Measurements from ENCODE around the gene STMN3.
"Not testable (repeated sequence)": the region's sequence is repeated elsewhere in the genome, so short reads cannot be mapped to it uniquely, and the experiment has no call there.

STMN3 gene

DNA sequence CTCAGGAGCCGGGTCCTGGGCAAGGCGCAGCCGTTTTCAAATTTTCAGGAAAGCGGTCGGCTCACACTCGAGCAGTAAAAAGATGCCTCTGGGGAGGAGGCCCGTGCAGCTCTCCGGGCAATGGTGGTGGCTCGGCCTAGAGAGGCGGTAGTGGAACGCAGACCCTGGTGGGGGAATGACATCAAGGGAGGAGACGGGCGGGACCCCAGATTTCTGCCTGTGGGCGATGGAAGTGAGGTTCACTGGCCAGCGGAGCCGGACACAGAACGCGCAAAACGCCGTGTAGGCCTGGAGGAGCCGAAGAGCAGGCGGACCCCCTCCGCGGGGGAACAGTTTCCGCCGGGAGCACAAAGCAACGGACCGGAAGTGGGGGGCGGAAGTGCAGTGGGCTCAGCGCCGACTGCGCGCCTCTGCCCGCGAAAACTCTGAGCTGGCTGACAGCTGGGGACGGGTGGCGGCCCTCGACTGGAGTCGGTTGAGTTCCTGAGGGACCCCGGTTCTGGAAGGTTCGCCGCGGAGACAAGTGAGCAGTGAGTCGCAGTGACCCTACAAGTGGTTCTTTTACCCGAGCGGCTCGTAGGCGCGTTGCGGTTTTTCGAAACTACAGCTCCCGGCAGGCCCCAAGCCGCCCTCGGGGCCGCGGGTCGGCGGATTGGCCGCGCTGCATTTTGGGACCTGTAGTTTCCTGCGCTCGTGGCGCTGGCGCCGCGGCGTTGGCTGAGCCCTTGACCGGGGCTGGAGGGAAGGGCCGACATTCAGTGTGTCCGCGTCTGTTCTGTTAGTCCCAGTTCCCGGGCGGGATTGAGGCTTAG lies 4.9 kb upstream of the STMN3 start, which contains the start of gene RTEL1:
RTEL1 (plus strand) TSS at position 376 of the 812 bp plus-strand sequence. CDS start 1,091 bp downstream, outside the sequence.
- DNase-seq (ENCODE audit: low read depth in 3 of 3, low spot score in 1 of 3) = peak; percentile 57 to 92 (median 80)

DNA sequence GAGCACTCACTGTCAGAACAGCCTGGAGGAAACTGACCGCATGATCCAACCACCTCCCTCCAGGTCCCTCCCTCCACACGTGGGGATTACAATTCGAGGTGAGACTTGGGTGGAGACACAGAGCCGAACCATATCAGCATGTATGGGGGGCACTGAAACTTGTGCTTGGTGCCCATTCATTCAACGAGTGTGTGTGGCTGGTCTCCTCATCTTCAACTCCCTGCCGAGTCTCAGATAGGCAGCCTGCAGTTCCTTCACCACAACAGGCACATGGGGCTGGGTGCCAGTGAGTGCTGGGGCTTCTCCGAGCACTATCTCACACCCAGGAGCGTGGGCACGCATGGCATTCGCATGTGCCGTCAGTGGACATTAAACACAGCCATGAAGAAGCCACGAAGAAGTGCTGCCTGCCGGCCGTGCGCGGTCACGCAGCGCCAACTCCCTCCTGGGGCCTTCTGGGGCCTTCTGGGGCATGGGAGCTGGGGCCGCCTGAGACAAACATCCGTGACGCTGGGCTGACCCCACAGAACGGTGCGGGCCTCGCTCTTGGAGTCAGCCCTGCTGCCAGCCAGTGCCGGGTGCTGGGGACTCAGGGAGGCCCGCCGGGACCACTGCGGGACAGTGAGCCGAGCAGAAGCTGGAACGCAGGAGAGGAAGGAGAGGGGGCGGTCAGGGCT lies 4.2 kb upstream of the STMN3 start:
- DNase-seq (ENCODE audit: low read depth in 3 of 3, low spot score in 1 of 3) = no peak

DNA sequence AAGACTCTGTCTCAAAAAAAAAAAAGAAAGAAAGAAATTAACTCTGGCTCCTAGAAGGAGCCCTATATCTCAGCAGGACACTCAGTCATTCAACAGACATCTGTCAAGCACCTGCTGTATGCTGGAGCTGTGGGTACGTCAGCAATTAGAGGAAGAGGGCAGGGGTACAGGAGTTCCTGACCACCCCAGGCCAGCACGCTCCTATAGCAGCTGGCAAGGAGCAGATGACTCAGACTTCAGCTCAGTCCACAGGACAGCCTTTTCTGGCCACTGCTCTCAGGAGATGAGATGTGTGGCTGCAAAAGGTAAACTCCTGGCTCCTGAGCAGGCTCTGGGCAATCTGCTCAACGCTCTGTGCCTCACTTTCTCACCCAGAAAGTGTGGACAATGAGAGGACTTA lies 3.2 kb upstream of the STMN3 start:
- DNase-seq (ENCODE audit: low read depth in 3 of 3, low spot score in 1 of 3) = no peak

DNA sequence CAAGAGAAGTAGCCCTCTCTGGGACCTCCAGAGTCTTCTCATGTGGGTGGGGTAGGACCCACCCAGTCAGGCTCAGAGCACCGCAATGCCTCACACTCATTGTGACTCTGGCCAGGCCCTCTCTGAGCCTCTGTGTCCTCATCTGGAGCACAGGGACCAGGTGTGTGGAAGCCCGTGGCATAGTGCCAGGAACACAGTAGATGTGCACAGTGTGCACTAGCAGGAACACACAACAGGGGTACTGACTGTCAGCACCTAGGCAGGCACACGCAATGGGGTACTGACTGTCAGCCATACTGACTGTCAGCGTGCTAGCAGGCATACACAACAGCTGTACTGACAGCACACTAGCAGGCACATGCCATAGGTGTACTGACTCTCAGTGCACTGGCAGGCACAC lies 2.0 kb upstream of the STMN3 start:
- no peak for DNase-seq (ENCODE audit: low read depth in 3 of 3, low spot score in 1 of 3)

DNA sequence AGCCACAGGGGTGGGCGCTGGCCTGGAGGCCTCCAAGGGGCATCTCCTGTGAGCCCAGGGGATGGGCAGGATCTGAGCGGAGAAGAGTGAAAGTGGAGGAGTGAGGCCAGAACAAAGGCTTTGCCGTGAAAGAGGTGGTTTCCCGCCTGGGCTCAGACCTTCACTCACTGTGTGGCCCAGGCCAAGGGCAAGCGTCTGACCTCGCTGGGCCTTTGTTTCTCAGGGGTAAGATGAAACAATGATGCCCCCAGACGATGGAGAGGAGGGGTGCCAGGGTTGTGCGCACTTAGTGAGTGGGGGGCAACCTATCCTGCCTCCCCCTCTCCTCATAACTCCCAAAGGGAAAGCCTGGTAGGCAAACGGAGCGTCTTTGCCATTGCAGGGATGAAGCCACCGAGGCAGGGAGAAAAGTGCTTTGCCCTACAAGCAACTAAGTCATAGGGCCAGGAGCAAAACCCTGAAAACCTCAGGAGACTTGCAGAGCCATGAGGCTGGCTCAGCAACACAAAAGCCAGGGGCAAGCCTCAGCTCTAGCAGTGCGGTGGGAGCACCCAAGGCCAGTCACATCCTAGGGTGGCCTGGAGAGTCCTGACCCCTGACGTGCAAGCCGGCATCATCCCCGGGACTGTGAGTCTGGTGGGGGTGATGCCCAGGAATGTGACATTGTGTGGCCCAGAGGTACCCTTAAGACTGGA lies 897 bp upstream of the STMN3 start:
- DNase-seq (ENCODE audit: low read depth in 3 of 3, low spot score in 1 of 3) = no peak

DNA sequence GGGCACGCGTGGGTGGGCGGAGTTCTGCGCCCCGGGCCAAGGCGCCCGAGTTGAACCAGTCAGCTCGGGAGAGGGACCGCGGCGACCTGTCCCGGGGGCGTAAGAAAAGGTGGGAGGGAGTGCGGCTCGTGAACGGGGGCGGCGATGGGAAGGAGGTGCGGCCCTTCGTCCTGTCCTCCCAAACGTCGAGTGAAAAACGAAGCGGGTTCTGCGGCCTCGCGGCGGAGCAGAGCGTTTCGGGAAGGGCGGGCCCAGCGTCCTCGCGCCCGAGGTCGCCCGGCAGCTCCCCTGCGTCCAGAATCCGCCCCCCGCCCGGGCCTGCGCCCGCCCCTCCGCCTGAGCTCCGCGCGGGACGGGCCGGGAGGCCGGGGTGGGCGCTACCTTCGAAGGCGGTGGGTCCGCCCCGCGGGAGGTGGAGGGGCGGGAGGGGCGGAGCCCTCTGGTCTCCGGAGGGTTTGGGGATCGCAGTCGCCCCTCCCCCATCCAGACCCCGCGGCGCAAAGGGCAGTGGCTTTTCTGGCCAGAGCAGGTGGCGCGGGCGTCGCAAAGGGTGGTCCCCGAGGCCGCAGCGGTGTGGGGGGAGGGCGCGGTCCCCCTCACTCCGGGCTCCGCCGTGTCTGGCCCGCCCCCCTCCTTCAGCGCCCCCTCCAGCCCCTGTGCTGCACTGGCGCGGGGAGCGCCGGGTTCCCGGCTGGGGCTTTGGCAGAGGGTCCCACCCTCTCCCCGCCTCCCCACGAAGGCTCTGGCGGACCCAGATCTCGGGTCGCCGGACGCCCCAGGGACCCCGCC lies 838 bp downstream of the STMN3 start:
- DNase-seq (ENCODE audit: low read depth in 3 of 3, low spot score in 1 of 3) = no peak

DNA sequence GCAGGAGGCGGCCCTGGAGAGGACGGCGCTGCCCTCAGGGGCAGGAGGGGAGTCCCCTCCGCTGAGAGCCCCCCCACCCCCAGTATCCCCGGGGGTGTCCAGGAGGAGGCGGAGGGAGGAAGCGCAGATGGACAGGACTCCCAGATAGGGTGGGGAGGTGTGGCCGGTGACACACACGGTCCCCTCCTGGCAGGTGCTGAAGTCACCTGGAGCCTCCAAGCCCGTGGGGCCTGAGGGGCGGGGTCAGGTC lies 1.4 kb downstream of the STMN3 start:
- no peak for DNase-seq (ENCODE audit: low read depth in 3 of 3, low spot score in 1 of 3)

DNA sequence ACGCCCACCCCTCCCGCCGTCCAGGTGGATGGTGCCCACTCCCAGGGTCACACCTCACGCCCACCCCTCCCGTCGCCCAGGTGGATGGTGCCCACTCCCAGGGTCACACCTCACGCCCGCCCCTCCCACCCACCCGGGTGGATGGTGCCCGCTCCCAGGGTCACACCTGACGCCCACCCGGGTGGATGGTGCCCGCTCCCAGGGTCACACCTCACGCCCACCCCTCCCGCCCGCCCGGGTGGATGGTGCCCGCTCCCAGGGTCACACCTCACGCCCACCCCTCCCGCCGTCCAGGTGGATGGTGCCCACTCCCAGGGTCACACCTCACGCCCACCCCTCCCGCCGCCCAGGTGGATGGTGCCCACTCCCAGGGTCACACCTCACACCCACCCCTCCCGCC lies 2.7 kb downstream of the STMN3 start:
- not testable (repeated sequence) for DNase-seq (ENCODE audit: low read depth in 3 of 3, low spot score in 1 of 3)

DNA sequence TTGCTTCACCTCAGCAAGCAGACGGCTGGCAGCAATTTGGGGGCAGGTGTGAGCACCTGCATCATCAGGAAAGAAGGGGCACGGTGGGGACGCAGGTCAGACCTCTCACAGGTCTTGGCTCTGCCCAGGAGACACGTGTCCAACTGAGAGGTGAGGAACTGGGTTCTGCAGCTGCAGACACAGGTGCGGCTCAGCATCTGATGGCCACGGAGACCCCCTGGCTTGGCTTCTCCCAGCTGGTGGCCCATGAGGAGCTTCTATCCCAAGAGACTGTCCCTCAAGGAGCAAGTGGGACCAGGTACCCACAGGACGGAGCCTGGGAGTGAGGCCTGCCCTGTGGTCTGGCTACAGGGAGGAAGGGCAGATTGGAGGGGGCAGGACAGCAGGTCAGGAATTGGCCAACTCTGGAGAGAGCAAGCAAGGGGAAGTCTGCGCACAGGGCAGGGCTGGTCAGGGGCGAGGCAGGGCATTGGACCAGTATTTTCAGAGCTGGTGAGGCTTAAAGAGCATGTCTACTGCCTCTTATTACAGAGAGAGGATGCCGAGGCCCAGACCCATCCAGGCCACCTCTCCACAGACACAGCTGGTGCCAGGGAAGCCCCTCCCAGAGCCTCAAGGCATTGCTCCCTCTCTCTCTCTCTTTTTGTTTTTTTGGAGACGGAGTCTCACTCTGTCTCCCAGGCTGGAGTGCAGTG lies 4.2 kb downstream of the STMN3 start:
- no peak for DNase-seq (ENCODE audit: low read depth in 3 of 3, low spot score in 1 of 3)

DNA sequence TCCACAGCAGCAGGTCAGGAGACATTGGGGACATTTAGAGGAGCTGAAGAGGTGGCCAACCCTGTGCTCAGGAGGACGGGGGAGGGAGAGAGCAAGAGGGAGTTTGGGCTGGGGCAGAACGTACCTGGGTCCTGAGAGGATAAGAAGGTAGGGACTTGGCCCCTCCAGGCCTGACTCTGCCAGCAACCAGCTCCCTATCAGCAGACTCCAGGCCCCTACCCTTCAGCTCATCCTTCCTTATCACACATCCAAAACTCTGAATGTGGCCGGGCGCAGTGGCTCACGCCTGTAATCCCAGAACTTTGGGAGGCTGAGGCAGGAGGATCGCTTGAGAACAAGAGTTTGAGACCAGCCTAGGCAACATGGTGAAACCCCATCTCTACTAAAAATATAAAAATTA lies 5.0 kb downstream of the STMN3 start:
- DNase-seq (ENCODE audit: low read depth in 3 of 3, low spot score in 1 of 3) = no peak

DNA sequence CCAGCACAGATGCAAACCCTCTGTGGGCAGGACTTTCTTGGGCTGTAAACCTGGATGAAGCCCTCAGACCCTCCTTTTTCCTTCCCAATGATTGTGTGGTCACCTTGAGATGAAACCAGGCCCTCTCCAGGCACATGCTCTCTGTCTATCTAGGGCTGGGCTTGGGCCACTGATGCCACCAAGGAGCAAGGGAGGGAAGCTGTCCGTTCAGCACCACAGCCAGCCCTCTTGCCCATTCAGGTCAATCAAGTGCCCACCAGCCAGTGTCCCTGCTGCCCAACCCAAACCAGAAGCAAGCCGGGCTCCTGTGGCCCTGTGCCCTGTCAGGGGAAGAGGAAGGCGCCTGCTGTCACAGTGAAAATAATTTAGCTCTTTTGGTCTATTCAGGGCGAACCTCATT lies 8.0 kb downstream of the STMN3 start:
- no peak for DNase-seq (ENCODE audit: low read depth in 3 of 3, low spot score in 1 of 3)

DNA sequence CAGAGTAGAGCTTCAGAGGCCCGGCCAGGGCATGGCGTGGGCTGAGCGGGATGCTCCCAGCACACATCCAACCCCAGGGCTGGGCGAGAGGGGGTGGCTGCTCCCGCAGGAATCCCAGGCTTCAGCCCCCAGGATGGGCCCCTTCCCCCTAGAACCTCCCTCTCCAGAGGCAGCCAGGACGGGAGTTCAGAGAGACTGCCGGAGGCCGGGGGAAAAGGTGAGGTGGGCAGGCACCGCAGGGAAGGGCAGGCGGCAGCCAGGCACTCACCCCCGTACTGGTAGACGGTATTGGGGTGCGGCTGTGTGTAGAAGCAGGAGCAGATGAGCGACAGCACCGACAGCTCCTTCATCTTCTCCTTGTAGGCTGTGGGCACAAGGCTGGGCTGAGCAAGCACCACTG lies 9.3 kb downstream of the STMN3 start:
- no peak for DNase-seq (ENCODE audit: low read depth in 3 of 3, low spot score in 1 of 3)

DNA sequence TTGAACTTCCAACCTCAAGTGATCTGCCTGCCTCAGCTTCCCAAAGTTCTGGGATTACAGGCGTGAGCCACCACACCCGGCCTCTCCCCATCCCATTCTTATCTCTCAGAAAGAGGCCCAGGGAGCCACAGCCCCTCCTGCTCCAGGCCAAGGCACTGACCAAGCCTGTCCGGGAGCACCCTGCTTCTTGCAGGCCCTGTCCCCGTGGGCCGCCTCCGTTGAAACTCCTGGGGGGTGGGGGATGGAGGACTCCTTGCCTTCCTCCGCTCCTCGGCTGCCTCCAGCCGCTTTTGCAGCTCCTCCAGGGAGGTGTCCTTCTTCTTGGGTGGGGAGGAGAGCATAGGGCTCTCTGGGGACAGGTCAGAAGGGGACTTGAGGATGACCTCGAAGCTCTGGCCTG lies 9.7 kb downstream of the STMN3 start:
- no peak for DNase-seq (ENCODE audit: low read depth in 3 of 3, low spot score in 1 of 3)

DNA sequence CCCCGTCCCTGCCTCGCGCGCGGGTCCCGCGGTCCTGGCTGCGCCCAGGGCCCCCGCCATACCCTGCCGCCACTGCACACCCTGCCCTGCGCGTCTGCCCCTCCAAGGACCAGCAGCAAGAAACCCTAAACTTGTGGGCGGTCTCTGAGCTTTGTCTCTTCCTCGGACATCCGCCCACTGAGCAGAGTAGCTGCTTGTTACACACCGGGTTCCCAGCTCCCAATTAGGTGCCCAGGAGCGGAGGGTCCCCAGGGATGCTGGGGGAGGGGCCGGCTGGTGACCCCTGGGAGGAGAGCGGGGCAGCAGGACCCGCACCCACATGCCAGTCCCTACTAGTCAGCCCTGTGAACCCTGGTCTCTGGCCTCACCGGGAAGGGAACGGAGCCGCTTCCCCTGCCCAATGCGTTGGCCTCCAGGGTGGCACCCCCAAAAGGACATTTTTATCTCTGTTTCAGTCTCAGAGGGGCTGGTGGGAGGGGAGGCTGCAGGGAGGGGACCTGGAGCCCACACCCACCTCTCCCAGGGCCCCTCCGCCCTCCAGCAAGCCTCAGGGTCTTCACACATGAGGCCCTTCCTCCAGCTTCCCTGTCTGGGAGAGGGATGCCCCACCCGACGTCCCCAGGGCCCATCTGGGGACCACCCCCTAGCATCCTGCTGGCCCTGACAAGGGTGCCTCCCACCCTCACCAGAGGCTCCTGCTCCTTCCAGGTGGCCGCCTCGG lies 10.5 kb downstream of the STMN3 start:
- DNase-seq (ENCODE audit: low read depth in 3 of 3, low spot score in 1 of 3) = no peak

DNA sequence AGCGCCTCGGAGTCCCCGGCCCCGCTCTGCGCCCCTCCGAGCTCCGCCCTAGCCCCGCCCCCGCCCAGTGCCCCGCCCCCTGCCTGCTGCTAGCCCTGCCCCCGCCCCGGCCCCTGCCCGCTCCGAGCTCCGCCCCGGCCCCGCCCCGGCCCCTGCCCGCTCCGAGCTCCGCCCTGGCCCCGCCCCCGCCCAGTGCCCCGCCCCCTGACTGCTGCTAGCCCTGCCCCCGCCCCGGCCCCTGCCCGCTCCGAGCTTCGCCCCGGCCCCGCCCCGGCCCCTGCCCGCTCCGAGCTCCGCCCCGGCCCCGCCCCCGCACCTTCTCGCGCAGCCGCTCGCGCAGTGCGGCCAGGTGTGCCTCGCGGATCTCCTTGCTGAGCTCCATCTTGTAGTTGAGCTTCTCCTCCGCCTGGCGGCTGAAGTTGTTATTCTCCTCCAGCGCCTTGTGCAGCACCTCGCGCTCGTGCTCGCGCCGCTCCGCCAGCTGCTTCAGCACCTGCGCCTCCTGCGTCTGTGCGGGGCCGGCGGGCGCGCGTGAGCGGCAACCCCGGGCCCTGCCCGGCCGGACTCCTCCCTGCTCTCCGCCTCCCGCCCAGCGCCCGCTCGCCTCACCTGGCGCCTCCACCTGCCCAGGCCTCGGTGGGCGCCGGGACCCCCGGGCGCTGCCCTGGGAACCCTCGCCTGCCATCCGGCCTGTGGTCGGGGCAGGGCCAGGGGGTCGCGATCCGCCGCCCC lies 11.3 kb downstream of the STMN3 start:
- peak; percentile 97 to 98 (median 98) for DNase-seq (ENCODE audit: low read depth in 3 of 3, low spot score in 1 of 3)

DNA sequence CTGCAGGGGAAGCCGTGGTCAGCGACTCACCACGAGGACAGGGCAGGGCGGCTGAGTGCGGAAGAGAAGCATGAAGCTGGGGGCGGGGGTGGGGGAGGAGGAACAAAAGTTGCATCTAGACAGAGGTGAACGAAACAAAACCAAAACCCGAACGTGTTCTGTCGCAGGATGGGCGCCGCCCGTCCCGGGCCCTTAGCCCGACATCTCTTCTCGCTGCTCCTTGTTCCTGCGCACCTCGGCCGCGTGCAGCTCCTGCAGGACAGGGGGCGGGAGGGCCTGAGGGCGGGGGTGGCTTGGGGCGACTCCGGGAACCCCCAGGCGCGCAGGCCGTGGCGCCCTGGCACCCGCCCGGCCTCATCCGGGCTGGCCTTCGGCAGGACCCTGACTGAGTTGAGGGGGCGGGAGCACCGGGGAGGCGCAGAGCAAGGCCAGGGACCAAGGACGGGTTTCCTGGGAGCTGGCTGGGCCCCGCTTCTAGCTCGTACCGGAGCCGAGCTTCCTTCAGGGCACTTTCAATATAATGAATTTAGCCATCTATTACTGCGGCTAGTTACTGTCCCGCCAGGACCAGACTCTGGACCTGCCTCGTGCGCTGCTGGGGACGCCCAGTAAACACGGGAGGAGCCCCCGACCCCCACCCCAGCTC lies 12.0 kb downstream of the STMN3 start:
- DNase-seq (ENCODE audit: low read depth in 3 of 3, low spot score in 1 of 3) = no peak

DNA sequence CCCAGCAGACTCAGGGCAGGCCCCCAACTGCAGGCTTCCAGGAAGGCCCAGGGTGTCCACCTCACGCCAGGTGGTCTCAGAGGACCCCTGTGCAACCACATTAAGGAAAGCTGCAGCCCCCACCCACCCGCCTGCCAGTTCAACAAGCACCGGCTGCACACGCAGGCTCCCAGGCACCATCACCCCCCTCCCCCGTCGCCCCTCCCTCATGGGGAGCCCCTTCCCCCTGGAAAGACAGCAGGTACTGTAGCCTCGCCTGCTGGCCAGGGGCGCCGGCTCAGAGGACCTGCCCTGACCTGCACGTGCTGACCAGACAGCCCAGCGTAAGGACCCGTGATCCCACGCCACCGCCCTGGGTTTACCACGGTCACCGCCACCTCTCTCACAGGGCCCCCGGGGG lies 12.5 kb downstream of the STMN3 start:
- DNase-seq (ENCODE audit: low read depth in 3 of 3, low spot score in 1 of 3) = not testable (repeated sequence)

DNA sequence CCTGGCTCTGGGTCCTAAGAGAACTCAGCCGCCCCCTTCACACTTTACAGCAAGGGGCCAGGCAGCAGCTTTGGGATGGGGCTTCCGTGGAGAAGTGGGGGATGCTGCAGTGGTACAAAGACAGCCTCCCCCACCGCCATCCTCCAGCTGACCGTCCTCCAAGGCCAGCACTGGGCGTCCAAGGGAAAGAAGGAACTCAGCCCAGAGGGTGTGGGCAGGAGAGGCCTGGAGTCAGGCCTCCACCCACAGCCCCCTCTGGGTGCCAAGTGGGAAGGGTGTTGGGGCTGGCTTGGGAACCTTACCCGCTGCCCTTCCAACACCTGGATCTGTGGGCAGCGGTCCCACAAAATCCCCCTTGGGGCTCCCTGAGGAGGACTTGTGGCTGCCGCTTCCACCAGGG lies 13.1 kb downstream of the STMN3 start:
- no peak for DNase-seq (ENCODE audit: low read depth in 3 of 3, low spot score in 1 of 3)

Measured in stimulated activated CD4-positive, alpha-beta T cell treated with anti-CD3 and anti-CD28 coated beads, TNF-alpha, amount 100 ng/mL, for 1 hour (primary cell).